GM03348 (cell line): Measurements from ENCODE around the gene ARAP3.
"Not testable (repeated sequence)": the region's sequence is repeated elsewhere in the genome, so short reads cannot be mapped to it uniquely, and the experiment has no call there.

Experiments used
- DNase-seq: peaks from one replicate; pipeline ENCODE4 v3.0.0; 2012; ENCODE audit warnings: low spot score

ARAP3 gene, protein sequence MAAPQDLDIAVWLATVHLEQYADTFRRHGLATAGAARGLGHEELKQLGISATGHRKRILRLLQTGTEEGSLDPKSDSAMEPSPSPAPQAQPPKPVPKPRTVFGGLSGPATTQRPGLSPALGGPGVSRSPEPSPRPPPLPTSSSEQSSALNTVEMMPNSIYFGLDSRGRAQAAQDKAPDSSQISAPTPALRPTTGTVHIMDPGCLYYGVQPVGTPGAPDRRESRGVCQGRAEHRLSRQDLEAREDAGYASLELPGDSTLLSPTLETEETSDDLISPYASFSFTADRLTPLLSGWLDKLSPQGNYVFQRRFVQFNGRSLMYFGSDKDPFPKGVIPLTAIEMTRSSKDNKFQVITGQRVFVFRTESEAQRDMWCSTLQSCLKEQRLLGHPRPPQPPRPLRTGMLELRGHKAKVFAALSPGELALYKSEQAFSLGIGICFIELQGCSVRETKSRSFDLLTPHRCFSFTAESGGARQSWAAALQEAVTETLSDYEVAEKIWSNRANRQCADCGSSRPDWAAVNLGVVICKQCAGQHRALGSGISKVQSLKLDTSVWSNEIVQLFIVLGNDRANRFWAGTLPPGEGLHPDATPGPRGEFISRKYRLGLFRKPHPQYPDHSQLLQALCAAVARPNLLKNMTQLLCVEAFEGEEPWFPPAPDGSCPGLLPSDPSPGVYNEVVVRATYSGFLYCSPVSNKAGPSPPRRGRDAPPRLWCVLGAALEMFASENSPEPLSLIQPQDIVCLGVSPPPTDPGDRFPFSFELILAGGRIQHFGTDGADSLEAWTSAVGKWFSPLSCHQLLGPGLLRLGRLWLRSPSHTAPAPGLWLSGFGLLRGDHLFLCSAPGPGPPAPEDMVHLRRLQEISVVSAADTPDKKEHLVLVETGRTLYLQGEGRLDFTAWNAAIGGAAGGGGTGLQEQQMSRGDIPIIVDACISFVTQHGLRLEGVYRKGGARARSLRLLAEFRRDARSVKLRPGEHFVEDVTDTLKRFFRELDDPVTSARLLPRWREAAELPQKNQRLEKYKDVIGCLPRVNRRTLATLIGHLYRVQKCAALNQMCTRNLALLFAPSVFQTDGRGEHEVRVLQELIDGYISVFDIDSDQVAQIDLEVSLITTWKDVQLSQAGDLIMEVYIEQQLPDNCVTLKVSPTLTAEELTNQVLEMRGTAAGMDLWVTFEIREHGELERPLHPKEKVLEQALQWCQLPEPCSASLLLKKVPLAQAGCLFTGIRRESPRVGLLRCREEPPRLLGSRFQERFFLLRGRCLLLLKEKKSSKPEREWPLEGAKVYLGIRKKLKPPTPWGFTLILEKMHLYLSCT (N-terminal part only)

DNA sequence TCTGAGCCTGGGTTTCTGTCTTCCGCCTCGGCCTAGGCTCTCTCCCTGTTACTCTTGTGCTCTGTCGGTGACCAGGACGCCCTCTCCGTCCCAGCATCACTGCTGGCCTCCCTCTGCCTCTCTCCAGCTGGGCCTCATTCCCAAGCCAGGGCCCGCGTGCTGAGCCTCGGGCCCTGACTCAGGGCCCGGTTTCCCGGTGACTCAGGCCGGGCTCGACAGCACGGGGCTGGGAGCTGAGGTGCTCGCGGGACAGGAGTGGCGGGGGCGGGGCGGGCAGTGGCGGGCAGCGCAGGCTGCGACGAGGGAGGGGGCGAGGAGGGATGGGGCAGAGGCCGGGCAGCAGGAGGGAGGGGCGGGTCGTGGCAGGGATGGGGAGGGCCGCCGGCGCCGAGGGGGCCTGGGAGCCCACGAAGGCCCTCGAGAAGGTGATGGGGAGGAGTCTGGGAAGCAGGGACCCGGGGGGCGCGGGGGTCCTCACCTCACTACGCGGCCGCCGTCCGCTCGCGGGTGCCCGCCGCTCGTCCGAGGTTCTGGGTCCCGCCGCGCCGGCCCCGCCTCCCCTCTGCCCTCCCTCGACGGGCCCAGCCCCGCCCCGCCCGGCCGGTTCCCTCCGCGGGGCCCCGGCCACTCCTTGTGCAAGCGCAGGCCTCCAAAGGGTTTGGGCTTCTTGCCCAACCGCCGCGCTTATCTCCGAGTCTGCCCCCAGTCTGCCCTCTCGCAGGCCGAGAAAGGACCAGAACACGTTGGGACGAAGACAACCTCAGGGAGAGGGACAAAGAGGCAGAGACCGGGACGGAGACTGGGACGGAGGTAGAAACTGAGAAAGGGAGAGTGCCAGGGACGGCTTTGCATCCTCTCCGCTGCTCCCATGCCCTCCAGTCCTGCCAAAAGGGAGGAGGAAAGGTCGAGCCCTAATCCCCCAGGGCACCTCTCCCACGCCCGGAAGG is at the start of gene ARAP3:
Gene ARAP3 (minus strand): TSS at position 536 of the 947 bp plus-strand sequence. CDS start 1,744 bp downstream, outside the sequence.
- DNase-seq, result peak; percentile 90

DNA sequence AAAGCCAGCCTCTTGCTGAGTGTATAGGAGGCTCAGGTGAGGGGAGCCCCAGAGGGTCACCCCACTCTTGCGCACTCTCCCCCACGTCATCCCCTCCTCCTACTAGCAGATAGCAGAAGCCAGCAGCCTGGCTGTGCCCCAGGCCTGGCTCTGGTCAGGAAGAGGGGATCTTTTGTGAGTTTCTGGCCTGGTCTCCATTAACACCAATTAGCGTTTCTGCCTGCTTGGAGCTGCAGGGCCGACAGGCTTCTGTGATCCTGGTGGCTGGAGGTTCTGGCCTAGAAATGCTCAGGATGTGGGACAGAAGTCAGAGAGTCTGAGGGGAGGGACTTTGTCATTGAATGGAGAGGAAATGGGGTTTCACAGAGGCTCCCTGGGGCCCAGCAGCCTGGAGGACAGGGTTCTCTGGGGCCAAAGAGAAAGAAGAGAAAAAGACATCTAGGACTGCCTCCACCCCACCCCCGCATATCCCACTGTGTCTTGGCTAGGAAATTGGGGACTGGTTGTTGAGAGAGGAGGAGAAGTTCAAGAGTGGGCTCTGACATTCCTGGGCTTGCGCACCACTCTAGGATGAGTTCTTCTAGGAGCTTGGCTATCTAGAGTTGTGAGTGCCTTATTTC is 47.5 kb upstream of the ARAP3 start:
- DNase-seq, result no peak

DNA sequence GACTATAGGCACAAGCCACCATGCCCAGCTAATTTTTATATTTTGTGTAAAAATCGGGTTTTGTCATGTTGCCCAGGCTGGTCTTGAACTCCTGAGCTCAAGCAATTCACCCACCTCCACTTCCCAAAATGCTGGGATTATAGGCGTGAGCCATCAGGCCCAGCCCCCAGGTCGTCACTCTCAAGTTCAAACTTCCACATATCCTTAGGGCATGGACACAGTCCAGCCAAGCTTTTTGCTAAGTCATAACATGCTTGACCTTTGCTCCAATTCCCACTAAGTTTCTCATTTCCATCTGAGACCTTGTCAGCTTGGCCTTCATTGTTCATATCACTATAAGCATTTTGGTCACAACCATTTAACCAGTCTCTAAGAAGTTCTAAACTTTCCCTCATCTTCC is 43.9 kb upstream of the ARAP3 start:
- no peak for DNase-seq

- DNase-seq, result not testable (repeated sequence)
Measured at GRCh38 chr5:141725174-141725573, 43.1 kb upstream of the ARAP3 start.

- DNase-seq, result no peak
Measured at GRCh38 chr5:141722266-141722665, 40.2 kb upstream of the ARAP3 start.

GRCh38 chr5:141717043-141717442 is 35.0 kb upstream of the ARAP3 start:
- DNase-seq, result no peak

GRCh38 chr5:141716468-141716867 is 34.4 kb upstream of the ARAP3 start:
- no peak for DNase-seq

DNA sequence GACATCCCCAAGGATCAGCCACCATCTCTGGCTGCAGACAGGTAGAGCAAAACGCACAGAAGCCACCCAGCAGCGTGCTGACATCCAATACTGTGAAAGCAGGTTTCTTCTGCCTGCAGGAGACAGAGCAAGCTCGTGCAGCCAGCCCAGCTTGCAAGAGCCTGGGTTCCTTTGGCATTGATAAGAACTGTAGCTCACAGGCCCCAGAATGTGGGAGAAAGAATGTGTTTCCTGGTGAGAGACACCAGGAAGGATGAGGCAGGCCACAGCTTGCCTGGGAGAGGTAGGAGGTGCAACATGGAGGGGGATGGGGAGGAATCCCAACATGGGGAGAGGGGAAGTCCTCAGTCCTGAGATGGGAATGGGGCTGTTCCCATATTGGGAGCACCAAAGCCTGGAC is 34.0 kb upstream of the ARAP3 start:
- no peak for DNase-seq

- DNase-seq, result no peak
Measured at GRCh38 chr5:141715346-141715905, 33.4 kb upstream of the ARAP3 start.

DNA sequence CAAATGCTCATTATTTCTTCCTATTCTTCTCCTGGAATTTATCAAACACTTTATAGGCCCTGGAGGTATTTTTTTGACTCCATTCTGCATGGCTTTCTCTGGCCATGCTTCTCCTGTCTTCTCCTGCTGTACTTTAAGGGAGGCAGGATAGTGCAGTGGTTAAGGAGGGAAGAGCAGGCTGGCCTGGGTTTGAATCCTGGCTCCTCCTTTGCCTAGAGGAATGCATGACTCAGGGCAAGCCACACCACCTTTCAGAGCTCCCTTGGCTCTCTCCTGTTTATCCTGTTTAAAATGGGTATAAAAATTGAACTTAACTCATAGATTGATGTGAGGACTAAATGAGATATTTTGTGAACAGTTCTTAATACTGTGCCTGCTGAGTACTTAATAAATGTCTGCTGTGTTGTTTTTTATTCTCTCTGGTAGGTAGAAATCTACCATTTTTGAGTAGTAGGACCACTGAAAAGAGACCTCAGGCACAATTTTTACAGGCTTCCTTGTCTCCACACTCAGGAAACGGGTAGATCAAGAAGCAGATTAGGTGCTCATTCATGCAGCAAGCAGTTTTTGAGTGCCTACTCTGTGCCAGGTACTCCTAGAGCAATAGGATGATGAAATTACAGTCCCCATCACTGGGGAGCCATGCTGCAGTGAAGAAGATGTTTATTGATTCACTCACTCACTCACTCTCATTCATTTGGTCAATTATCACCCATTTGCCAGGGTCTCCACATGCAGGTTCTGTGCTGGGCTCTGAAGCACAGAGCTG is 32.7 kb upstream of the ARAP3 start:
- DNase-seq, result no peak

DNA sequence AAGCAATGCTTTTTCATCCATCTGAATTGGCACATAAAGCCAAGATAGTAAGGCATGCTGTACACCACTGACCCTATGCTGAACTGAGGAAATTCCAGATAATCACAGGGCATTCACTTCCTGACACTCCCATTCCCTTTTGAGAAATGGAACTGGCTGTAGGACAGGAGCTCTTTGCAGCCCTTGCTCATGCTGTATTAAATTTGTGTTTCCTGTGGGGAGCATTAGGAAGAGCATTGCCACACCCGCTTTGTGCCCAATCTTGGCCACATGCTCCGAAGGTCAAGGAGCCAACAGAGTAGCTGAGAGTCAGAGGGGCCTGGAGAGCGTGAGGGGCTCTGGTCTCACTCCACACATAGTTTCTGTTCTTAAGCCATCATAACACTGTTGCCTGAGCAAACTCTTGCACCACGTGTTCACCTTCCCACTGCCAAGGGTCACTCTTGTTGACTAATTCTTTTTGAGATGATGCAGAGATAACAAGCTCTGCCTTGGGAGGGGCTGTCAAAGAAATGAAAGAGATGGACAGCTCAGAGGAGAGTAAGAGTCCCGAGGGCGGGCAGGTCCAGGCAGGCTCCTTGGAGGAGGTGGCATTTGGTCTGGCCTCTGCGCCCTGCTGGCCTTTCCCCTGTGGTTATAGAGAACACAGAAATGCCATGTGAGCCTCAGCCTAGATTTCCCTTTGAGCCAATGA is 31.7 kb upstream of the ARAP3 start:
- DNase-seq, result no peak

DNA sequence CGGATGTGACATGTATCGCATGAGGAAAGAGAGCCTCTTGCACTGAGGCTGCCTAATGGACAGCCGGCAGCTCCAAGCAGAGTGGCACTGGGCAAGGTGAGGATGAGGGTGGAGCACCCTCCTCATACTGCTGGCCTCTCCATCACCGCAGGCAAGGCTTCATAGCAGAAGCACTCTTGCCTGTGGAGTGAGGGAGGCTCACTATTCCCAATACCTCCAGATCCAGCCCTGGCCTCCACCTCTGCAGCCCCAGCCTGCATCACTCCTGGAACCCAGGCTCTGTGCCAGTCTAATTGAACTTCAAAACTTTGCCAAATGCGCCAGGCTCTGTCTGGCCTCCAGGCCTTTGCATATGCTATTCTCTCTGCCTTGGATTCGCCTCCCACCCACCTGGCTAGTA is 29.7 kb upstream of the ARAP3 start:
- no peak for DNase-seq

GRCh38 chr5:141709699-141710267 is 27.8 kb upstream of the ARAP3 start:
- no peak for DNase-seq

DNA sequence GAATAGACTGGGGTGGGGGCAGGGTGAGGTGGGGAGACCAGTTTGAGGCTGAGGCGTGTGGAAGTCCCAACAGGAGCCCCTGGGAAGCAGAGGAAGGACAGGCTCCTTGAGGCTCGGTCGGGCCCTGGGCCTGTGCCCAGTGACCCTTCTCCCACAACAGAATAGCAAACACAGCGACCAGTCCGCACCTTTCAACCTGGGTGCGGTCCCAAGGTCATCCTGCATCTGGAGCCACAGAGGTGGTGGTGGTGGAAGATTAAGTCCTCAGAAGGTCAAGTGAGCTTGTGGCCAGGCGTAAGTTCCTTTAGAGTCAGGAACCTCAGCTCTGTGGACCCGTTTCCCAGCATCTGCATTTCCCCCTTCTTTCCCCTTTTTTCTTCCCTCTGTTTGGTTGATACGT is 26.0 kb upstream of the ARAP3 start:
- DNase-seq, result no peak

DNA sequence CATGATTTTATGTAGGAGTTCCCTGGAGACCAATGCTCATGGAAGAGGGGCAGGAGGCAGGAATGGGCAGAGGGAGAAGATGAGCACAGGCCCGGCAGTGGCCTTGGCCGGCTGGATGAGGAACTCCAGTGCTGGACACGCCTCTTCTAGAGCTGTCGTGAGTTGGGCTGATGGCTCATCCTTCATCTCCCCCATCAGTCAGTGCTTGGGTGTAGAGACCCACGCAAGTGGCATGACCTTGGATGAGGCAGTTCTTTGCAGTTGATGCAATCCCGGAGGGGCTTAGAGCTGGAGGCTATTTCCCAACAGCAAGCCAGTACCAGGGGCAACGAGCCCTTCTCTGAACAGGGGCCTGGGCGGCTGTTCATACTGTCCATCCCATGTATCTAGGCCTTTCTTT is 25.5 kb upstream of the ARAP3 start:
- no peak for DNase-seq

DNA sequence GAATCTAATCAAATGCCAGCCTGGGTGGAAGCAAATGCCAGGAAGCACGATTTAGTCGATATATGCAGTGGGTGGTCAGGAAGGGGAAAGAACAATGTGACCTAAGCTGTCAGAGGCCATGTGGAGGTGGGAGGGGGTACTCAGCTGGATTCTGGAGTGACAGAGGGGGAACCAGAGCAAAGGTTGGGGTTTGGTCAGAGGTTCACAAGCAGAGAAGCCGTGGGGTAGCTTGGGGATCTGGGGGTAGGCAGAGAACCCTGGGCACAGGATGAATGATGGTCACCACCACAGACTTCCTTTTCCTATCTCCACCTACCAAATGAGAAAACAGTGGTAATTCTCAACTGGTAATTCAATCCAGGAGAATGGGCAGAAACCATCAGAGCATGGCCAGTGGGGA is 24.1 kb upstream of the ARAP3 start:
- DNase-seq, result no peak

- DNase-seq, result no peak
Measured at GRCh38 chr5:141705469-141705868, 23.4 kb upstream of the ARAP3 start.

GRCh38 chr5:141704782-141705297 is 22.8 kb upstream of the ARAP3 start:
- no peak for DNase-seq
